Measurements from ENCODE around the gene PRICKLE1. TPM values are rescaled to one million over a fixed set of nuclear protein-coding genes. Genes with fewer than 3 reads are reported as not detected.

The PRICKLE1 gene
- total RNA-seq, 4 donors from 2014 or later: 5.9 to 61.4 (median 28.4) TPM

DNA sequence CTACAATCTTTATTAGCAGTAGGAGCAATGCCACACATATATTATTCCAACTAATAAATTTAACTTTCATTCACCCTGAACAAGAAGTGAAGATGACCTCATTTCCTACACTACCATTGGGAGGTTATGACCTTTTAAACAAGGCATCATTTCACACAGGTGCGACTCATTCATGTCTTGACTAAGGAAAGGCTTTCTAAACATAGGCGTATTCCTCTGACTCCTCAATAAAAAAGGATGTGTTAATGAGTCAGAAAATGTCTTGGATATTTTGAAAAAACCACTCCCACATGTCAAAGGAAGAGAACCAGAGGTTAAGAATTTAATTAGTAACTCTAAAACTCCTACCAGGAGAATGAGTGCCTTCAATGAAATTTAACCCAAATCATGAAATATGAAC lies 115.2 kb downstream of the PRICKLE1 start:
- H3K9me3 ChIP-seq: no peaks in the 10 kb centered on the region
- intact Hi-C loops (cut with DNase I; ENCODE audit: low total_unique reads): no loop called here
- H3K27ac ChIP-seq: no peak overlapping the region
- no peak for DNase-seq
- no peak overlapping the region for H3K4me3 ChIP-seq
- no peaks in the 10 kb centered on the region for H3K27me3 ChIP-seq
- no peaks in the 10 kb centered on the region for H3K36me3 ChIP-seq
- H3K4me1 ChIP-seq: peaks cover 0 to 4% of the 10 kb centered on the region in 2 donors
- TF ChIP-seq, protein P1, sequence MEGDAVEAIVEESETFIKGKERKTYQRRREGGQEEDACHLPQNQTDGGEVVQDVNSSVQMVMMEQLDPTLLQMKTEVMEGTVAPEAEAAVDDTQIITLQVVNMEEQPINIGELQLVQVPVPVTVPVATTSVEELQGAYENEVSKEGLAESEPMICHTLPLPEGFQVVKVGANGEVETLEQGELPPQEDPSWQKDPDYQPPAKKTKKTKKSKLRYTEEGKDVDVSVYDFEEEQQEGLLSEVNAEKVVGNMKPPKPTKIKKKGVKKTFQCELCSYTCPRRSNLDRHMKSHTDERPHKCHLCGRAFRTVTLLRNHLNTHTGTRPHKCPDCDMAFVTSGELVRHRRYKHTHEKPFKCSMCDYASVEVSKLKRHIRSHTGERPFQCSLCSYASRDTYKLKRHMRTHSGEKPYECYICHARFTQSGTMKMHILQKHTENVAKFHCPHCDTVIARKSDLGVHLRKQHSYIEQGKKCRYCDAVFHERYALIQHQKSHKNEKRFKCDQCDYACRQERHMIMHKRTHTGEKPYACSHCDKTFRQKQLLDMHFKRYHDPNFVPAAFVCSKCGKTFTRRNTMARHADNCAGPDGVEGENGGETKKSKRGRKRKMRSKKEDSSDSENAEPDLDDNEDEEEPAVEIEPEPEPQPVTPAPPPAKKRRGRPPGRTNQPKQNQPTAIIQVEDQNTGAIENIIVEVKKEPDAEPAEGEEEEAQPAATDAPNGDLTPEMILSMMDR (IDR thresholded peaks at IDR 0.05): no peak
- TF ChIP-seq POLR2A (IDR thresholded peaks at IDR 0.05): no peak

DNA sequence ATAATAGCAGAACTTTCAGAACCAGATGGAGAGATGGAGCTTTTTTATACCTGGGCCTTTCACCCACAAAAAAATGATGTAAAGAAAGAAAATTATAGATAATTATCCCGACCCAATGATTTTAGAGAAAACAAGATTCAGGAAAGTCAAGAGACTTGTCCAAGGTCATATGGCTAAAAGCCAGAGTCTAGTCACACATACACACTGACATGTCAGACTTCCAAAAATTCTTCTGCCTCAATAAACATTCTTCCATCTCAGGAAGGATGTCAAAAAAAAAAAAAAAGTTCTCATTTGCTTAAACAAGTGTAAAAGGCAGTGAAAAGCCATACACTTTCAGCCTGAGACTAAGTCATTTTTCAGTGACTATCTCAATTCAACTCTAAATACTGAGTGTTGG lies 116.0 kb downstream of the PRICKLE1 start:
- H3K9me3 ChIP-seq: no peaks in the 10 kb centered on the region
- no peaks in the 10 kb centered on the region for H3K36me3 ChIP-seq
- DNase-seq: no peak
- H3K27ac ChIP-seq: no peak overlapping the region
- no peak overlapping the region for H3K4me3 ChIP-seq
- no peak for TF ChIP-seq POLR2A (IDR thresholded peaks at IDR 0.05)
- TF ChIP-seq, protein P1 (IDR thresholded peaks at IDR 0.05): no peak
- no peaks in the 10 kb centered on the region for H3K27me3 ChIP-seq
- peaks cover 0 to 4% of the 10 kb centered on the region in 2 donors for H3K4me1 ChIP-seq
- intact Hi-C loops (cut with DNase I; ENCODE audit: low total_unique reads): no loop called here

DNA sequence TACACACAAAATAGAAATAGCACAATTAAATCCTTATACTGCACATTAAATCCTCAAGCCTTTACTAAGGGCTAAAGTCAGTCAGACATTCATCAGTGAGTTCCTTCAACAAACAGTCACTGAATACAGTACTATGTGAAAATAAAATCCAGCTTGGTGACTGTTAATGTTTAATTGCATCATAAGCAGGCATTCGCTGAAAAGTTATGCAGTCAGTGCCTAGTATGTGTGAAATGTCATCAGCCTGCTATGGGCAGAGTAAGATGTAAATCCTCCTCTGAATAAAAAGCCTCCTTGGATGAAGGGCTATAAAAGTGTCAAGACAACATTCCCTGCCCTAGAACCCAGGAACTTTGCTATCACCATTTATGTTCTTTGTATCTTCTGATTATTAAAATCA lies 116.4 kb downstream of the PRICKLE1 start:
- intact Hi-C loops (cut with DNase I; ENCODE audit: low total_unique reads): no loop called here
- no peaks in the 10 kb centered on the region for H3K9me3 ChIP-seq
- DNase-seq: no peak
- peaks cover 0 to 4% of the 10 kb centered on the region in 2 donors for H3K4me1 ChIP-seq
- H3K27me3 ChIP-seq: no peaks in the 10 kb centered on the region
- TF ChIP-seq POLR2A (IDR thresholded peaks at IDR 0.05): no peak
- TF ChIP-seq, protein P1 (IDR thresholded peaks at IDR 0.05): no peak
- no peak overlapping the region for H3K4me3 ChIP-seq
- no peak overlapping the region for H3K27ac ChIP-seq
- no peaks in the 10 kb centered on the region for H3K36me3 ChIP-seq

DNA sequence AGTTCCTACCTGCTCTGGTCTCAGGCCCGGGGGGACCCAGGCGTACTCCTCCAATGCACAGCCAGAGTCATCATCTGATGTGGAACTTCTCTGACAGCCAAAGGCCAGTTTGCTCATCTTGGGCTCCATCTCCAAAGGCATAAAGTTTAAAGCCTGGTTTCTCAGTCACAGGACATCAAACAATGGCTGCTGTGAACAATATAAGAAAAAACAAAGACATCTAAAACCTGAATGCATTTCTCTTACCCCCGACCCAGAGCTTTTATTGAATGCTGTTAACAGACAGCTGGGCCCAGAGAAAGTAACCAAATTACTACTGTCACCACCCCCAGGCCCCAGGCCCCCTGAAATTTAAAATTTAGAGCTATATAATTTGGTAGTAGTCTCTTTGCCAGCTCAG lies 117.2 kb downstream of the PRICKLE1 start:
- peaks cover 0 to 4% of the 10 kb centered on the region in 2 donors for H3K4me1 ChIP-seq
- intact Hi-C loops (cut with DNase I; ENCODE audit: low total_unique reads): no loop called here
- no peaks in the 10 kb centered on the region for H3K36me3 ChIP-seq
- no peaks in the 10 kb centered on the region for H3K9me3 ChIP-seq
- H3K27ac ChIP-seq: no peak overlapping the region
- H3K27me3 ChIP-seq: no peaks in the 10 kb centered on the region
- DNase-seq: no peak
- TF ChIP-seq POLR2A (IDR thresholded peaks at IDR 0.05): no peak
- TF ChIP-seq, protein P1 (IDR thresholded peaks at IDR 0.05): no peak
- no peak overlapping the region for H3K4me3 ChIP-seq

DNA sequence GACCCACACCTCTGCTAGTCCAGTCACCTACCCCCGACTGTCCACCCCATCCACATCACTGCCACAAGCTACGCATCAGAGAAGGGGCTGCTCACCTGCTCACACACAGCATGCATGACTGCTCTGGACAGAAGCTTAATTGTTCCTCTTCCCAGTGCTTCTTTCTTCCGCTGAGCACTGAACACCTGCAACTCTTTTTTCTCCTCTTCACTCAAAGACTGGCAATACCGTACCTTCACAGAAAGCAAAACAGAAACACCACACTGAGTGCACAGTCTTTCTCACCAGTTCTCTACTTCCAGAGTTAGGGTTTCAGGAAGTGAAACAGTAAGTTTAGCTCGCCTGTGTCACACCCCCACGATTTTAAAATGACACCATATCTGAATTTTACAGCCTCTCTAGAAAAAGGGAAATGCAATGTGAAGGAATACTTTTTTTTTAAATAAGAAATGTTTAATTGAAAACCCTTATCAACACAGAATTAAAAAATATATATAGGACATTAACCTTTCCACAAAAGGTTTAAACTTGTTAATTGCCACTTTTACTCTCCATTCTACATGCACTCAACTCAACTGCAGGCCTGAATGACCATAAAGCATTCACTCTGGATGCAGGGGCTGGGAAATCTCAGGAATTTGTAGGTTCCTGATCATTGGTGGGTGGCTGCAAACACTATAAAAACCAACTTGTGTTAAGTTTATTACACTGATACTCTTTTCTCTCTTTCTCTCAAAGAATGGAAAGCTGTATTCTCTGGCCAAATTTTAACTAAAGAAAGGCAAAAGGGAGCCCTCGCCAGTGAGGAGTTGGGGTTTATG lies 120.0 kb downstream of the PRICKLE1 start:
- no peak overlapping the region for H3K27ac ChIP-seq
- intact Hi-C loops (cut with DNase I; ENCODE audit: low total_unique reads): no loop called here

More for the DNA sequence above, 120.0 kb downstream of the PRICKLE1 start:
- no peak for DNase-seq
- H3K36me3 ChIP-seq: no peaks in the 10 kb centered on the region
- H3K27me3 ChIP-seq: no peaks in the 10 kb centered on the region
- TF ChIP-seq POLR2A (IDR thresholded peaks at IDR 0.05): no peak
- TF ChIP-seq, protein P1 (IDR thresholded peaks at IDR 0.05): no peak
- no peak overlapping the region for H3K4me3 ChIP-seq
- no peaks in the 10 kb centered on the region for H3K9me3 ChIP-seq
- peaks cover 0 to 2% of the 10 kb centered on the region in 2 donors for H3K4me1 ChIP-seq

All from uterus (tissue), 4 donors.